Measurements from ENCODE around the gene MGA. TPM values are rescaled to one million over a fixed set of nuclear protein-coding genes. Genes with fewer than 3 reads are reported as not detected.

The MGA gene
- total RNA-seq, 1 experiment from 2014 or later, result 35.9 TPM

DNA sequence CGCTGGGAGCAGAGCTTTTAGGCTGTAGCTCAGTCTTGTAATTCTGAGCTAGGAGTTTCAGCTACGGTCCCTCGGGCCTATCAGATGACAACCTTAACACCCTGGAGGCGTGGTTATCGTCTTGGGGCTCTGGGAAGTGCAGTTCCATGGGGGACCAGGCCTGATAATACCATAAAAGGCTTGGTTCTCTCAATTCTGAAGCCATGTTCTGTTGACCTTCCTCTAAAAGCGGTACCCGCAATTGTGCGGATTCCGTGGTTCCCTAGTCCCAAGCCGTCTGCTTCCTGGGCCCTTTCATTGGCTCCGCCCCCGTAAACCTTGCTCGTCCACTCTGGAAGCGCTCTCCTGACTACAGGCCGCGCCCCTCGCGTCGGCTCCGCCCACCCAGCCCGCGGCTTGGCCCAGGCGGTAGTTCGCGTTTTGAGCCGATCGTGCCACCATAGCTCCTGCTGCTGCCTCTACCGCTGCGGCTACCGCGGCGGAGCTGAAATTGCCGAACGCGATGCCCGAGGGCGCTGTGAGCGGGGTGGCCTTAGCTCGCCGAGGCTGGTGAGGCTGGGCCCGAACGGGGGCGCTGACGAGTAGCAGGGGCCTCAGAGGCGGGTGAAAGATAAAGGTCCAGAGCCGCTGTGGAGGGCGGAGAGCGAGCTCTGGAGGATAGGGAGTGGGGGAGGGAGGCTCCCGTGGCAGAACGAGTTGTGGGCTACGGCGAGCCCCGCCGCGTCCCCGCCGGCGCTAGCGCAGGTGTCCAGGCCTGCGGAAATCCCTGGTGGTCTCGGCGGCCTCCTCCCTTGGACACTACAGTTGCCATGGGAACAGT, 114.1 kb downstream of the MGA start, which contains the start of gene MAPKBP1:
TSS of gene MAPKBP1 (plus strand) at position 423 of the 820 bp plus-strand sequence. CDS start 792 bp downstream, outside the sequence.
- ChIA-PET CTCF (interaction anchor here (0.6 to 4.5 kb wide), 58 partner anchors 9 to 442 kb away, joined by 3 to 158 read pairs (median 4); partner anchors contain the start of genes EHD4, JMJD7, MGA and NUSAP1), POLR2A (interaction anchor here (0.7 to 2.4 kb wide), 14 partner anchors 8 to 230 kb away, joined by 3 to 15 read pairs (median 5); partner anchors contain the start of genes EHD4, JMJD7 and RPAP1)
- Mint-ChIP-seq H3K4me1 (peaks cover 38% of the 10 kb centered on the region), H3K9me3 (no peaks in the 10 kb centered on the region), H3K27ac (peak within 1 kb of the TSS; percentile 100), H3K27me3 (ENCODE audit: low read depth) (no peaks in the 10 kb centered on the region), H3K36me3 (no peaks in the 10 kb centered on the region), H3K4me3 (peak within 1 kb of the TSS; percentile 86)
- DNase-seq (ENCODE audit: low spot score), result peak; percentile 99
- ATAC-seq, result peak; percentile 93
- TF ChIP-seq ATF1 (CRISPR knock-in tag; IDR thresholded peaks at IDR 0.05) (no peak), ZNF396 (CRISPR knock-in tag; IDR thresholded peaks at IDR 0.05; ENCODE audit: borderline replicate concordance) (no peak), SMAD4 (CRISPR knock-in tag; IDR thresholded peaks at IDR 0.05) (no peak), ZNF232 (CRISPR knock-in tag; IDR thresholded peaks at IDR 0.05) (0 out of 2 replicates have a peak, but pooled peaks have one; percentile 59), HMGXB4 (CRISPR knock-in tag; IDR thresholded peaks at IDR 0.05) (peak; percentile 100), ATF2 (CRISPR knock-in tag; IDR thresholded peaks at IDR 0.05; ENCODE audit: borderline replicate concordance, low read depth) (no peak), ZBTB21 (CRISPR knock-in tag; IDR thresholded peaks at IDR 0.05; ENCODE audit: borderline replicate concordance) (peak; percentile 89), ETV6 (CRISPR knock-in tag; IDR thresholded peaks at IDR 0.05) (peak; percentile 97), AR (CRISPR knock-in tag; IDR thresholded peaks at IDR 0.05) (no peak), TEAD1 (CRISPR knock-in tag; IDR thresholded peaks at IDR 0.05) (peak; percentile 76), ZBTB43 (CRISPR knock-in tag; IDR thresholded peaks at IDR 0.05) (no peak), HMGA2 (CRISPR knock-in tag; IDR thresholded peaks at IDR 0.05) (no peak), FOXK1 (CRISPR knock-in tag; IDR thresholded peaks at IDR 0.05) (peak; percentile 82), ZNF317 (CRISPR knock-in tag; IDR thresholded peaks at IDR 0.05; ENCODE audit: borderline replicate concordance, low read depth) (no peak), CDX4 (CRISPR knock-in tag; IDR thresholded peaks at IDR 0.05; ENCODE audit: borderline replicate concordance) (no peak), MXD4 (CRISPR knock-in tag; IDR thresholded peaks at IDR 0.05; ENCODE audit: borderline replicate concordance) (no peak), KAT7 (CRISPR knock-in tag; IDR thresholded peaks at IDR 0.05; ENCODE audit: borderline replicate concordance) (peak; percentile 58; the same call in 1 of the 2 replicates), EMX1 (CRISPR knock-in tag; IDR thresholded peaks at IDR 0.05) (peak; percentile 82; the same call in 1 of the 2 replicates)
- TF ChIP-seq, protein P1, sequence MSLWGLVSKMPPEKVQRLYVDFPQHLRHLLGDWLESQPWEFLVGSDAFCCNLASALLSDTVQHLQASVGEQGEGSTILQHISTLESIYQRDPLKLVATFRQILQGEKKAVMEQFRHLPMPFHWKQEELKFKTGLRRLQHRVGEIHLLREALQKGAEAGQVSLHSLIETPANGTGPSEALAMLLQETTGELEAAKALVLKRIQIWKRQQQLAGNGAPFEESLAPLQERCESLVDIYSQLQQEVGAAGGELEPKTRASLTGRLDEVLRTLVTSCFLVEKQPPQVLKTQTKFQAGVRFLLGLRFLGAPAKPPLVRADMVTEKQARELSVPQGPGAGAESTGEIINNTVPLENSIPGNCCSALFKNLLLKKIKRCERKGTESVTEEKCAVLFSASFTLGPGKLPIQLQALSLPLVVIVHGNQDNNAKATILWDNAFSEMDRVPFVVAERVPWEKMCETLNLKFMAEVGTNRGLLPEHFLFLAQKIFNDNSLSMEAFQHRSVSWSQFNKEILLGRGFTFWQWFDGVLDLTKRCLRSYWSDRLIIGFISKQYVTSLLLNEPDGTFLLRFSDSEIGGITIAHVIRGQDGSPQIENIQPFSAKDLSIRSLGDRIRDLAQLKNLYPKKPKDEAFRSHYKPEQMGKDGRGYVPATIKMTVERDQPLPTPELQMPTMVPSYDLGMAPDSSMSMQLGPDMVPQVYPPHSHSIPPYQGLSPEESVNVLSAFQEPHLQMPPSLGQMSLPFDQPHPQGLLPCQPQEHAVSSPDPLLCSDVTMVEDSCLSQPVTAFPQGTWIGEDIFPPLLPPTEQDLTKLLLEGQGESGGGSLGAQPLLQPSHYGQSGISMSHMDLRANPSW (CRISPR knock-in tag; conservative IDR thresholded peaks at IDR 0.05; ENCODE audit: low read depth), result no peak
- TF ChIP-seq, protein P2, sequence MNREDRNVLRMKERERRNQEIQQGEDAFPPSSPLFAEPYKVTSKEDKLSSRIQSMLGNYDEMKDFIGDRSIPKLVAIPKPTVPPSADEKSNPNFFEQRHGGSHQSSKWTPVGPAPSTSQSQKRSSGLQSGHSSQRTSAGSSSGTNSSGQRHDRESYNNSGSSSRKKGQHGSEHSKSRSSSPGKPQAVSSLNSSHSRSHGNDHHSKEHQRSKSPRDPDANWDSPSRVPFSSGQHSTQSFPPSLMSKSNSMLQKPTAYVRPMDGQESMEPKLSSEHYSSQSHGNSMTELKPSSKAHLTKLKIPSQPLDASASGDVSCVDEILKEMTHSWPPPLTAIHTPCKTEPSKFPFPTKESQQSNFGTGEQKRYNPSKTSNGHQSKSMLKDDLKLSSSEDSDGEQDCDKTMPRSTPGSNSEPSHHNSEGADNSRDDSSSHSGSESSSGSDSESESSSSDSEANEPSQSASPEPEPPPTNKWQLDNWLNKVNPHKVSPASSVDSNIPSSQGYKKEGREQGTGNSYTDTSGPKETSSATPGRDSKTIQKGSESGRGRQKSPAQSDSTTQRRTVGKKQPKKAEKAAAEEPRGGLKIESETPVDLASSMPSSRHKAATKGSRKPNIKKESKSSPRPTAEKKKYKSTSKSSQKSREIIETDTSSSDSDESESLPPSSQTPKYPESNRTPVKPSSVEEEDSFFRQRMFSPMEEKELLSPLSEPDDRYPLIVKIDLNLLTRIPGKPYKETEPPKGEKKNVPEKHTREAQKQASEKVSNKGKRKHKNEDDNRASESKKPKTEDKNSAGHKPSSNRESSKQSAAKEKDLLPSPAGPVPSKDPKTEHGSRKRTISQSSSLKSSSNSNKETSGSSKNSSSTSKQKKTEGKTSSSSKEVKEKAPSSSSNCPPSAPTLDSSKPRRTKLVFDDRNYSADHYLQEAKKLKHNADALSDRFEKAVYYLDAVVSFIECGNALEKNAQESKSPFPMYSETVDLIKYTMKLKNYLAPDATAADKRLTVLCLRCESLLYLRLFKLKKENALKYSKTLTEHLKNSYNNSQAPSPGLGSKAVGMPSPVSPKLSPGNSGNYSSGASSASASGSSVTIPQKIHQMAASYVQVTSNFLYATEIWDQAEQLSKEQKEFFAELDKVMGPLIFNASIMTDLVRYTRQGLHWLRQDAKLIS (CRISPR knock-in tag; IDR thresholded peaks at IDR 0.05; ENCODE audit: borderline replicate concordance), result peak; percentile 93; the same call in 1 of the 2 replicates

Data from WTC11 (cell line).